Left lung (tissue), 10 donors: ENCODE measurements around the gene ITSN1. TPM values are rescaled to one million over a fixed set of nuclear protein-coding genes. Genes with fewer than 3 reads are reported as not detected.

ENCODE experiments used
- ATAC-seq: fragments of 200-7000 bp; cut with Tn5 transposase; one replicate; pipeline ENCODE4 v1.9.1; 2020; ENCODE audit warnings: moderate library complexity
- DNase-seq, 4 donors: peaks; one replicate each; pipeline ENCODE4 v3.0.0-alpha.2; 2013 to 2020
- H3K27ac ChIP-seq, 2 donors: fragments of 200-600 bp; sonication (generic) in 1 of 2; one replicate each; pipeline versions ENCODE4 v1.5.0 to v1.8.0; 2020 to 2021
- H3K27me3 ChIP-seq, 2 donors: fragments of 200-600 bp; sonication (generic) in 1 of 2; one replicate each; pipeline versions ENCODE4 v1.5.0 to v1.8.0; 2020 to 2021
- H3K36me3 ChIP-seq, 2 donors: fragments of 200-600 bp; sonication (generic) in 1 of 2; one replicate each; pipeline versions ENCODE4 v1.5.0 to v1.8.0; 2020 to 2021
- H3K4me1 ChIP-seq, 2 donors: fragments of 200-600 bp; one replicate each; pipeline ENCODE4 v1.8.0; 2021
- H3K4me3 ChIP-seq, 2 donors: fragments of 200-600 bp; sonication (generic) in 1 of 2; one replicate each; pipeline versions ENCODE4 v1.5.0 to v1.8.0; 2020 to 2021; ENCODE audit warnings: mild to moderate bottlenecking in 1 of 2
- H3K9me3 ChIP-seq, 2 donors: fragments of 200-600 bp; sonication (generic) in 1 of 2; one replicate each; pipeline versions ENCODE4 v1.5.0 to v1.8.0; 2020 to 2021
- intact Hi-C, 2 donors: fragments of 100-400 bp; cut with DNase I; formaldehyde crosslinking; loops; one replicate each; pipeline versions ENCODE4 v1.11.2 to v1.14.2; 2022
- polyA plus RNA-seq, 6 donors: library from polyadenylated mRNA; unstranded; fragments of 120-200 nt; gene quantifications; one replicate each; pipeline ENCODE4 v1.2.1, GENCODE V29; 2013; ENCODE audit not compliant: insufficient read length in 6 of 6
- total RNA-seq, 2 donors: library from RNA; stranded (reverse); fragmentation: NEBNext Ultra II Directional; extraction: Animal tissue kit (Norgen Biotek cat#: 25700); gene quantifications; one replicate each; pipeline ENCODE4 v1.2.1, GENCODE V29; 2021
- TF ChIP-seq, protein P1 (sequence below), 2 donors: fragments of 200-600 bp; sonication (generic) in 1 of 2; IDR thresholded peaks; one replicate each; pipeline versions ENCODE4 v1.5.0 to v1.8.0; 2021; ENCODE audit warnings: antibody characterized with exemption in 2 of 2
- donor health status: DM: no; HTN: yes; CAD: no.
- donor health status: DM: no; HTN: no; CAD: no.

ITSN1 gene
- total and polyA plus RNA-seq, 8 donors: 38.9 to 59.1 (median 50.8) TPM

DNA sequence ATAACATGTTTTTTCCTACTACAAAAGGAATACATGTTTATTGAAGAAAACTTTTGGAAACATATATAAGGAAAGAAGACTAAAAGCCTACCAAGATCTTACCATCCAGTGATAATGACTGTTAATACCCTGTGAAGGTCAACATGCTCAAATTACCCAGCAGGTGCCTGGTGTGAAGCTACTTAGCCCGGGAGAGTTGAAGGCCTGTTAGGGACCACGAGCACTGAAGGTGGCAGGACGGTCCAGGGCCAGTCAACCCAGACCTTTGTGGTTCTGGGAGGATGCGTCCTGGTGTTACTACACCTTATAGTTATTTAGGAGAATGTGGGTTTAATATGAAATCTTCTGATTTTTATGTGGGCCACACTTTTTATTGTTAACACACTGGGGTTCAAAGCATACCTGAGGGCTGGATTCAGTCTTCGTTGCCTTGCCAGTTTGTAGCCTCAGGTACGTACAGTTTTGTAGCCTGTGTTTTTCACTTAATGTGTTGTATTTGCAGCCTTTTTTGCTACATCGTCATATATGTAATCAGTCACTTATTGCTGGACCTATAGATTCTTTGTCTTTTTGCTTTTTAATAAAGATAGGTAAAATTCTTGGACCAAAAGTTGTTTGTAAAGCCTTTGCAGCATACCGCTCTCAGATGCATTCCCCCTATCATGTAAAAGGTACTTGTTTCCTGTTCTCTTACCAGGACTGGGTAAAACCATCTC is 9.8 kb downstream of the ITSN1 start:
- Histone ChIP-seq H3K4me3 (no peak overlapping the region), H3K27ac (no peak overlapping the region), H3K27me3 (no peaks in the 10 kb centered on the region), H3K9me3 (no peaks in the 10 kb centered on the region), H3K4me1 (peaks cover 0 to 36% of the 10 kb centered on the region in 2 donors), H3K36me3 (no peaks in the 10 kb centered on the region)
- DNase-seq (no peak), ATAC-seq (no peak)
- intact Hi-C loops: no loop called here
- TF ChIP-seq, protein P1, sequence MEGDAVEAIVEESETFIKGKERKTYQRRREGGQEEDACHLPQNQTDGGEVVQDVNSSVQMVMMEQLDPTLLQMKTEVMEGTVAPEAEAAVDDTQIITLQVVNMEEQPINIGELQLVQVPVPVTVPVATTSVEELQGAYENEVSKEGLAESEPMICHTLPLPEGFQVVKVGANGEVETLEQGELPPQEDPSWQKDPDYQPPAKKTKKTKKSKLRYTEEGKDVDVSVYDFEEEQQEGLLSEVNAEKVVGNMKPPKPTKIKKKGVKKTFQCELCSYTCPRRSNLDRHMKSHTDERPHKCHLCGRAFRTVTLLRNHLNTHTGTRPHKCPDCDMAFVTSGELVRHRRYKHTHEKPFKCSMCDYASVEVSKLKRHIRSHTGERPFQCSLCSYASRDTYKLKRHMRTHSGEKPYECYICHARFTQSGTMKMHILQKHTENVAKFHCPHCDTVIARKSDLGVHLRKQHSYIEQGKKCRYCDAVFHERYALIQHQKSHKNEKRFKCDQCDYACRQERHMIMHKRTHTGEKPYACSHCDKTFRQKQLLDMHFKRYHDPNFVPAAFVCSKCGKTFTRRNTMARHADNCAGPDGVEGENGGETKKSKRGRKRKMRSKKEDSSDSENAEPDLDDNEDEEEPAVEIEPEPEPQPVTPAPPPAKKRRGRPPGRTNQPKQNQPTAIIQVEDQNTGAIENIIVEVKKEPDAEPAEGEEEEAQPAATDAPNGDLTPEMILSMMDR (IDR thresholded peaks at IDR 0.05): no peak

DNA sequence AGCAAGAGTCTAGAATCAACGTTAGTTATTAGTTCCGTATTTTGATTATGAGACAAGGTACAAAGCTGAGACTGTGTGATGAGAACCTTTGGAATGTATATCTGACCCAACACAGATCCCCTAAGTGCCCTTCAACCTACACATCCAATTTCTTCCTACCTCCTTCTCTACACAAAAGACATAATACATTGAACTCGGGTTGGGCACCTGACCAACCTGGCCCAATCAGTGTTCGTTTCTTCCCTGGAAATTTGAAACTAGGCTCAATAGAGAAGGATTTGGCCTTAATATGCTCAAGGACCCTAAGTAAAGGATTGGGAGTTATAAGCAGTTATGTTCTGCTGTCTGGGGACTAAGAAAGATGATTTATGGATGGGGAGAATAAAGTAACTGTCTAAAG is 12.1 kb downstream of the ITSN1 start:
- ATAC-seq: no peak
- Histone ChIP-seq H3K36me3 (no peaks in the 10 kb centered on the region), H3K4me1 (peaks cover 0 to 40% of the 10 kb centered on the region in 2 donors), H3K27ac (no peak overlapping the region), H3K4me3 (no peak overlapping the region), H3K27me3 (no peaks in the 10 kb centered on the region), H3K9me3 (no peaks in the 10 kb centered on the region)
- intact Hi-C loops: no loop called here
- no peak for DNase-seq
- TF ChIP-seq, protein P1 (IDR thresholded peaks at IDR 0.05): no peak

DNA sequence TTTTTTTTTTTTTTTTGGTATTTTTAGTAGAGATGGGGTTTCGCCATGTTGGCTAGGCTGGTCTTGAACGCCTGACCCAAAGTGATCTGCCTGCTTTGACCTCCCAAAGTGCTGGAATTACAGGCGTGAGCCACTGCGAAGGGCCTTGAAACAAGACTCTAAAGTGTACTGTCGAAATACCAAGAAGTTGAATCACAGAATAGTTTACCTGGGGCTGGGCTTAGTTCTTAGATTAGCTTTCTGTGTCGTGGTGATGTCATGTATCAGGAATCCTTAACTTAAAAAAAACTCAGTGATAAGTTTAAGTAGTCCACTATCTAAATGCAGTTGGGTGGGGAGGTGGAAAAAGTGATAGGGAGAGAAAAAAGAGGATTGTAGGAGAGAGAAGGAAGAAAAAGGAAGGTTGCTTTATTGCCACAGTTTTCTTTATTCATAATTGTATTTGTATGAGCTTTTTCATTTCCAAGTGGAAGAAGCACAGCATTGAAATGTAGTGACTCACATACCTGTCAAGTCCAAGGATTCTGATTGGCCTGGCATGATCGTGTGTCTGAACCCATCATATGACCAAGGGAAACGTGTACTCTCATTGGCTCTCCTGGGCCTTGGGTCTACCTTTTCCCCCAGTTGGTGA is 13.4 kb downstream of the ITSN1 start:
- Histone ChIP-seq H3K27me3 (no peaks in the 10 kb centered on the region), H3K36me3 (no peaks in the 10 kb centered on the region), H3K4me1 (peaks cover 0 to 36% of the 10 kb centered on the region in 2 donors), H3K27ac (peak overlapping the region; percentile 13 to 50), H3K9me3 (no peaks in the 10 kb centered on the region), H3K4me3 (no peak overlapping the region)
- intact Hi-C loops: no loop called here
- peak; percentile 91 for ATAC-seq
- peak in 1 of 4 donors; percentile 55 for DNase-seq
- TF ChIP-seq, protein P1 (IDR thresholded peaks at IDR 0.05): no peak

DNA sequence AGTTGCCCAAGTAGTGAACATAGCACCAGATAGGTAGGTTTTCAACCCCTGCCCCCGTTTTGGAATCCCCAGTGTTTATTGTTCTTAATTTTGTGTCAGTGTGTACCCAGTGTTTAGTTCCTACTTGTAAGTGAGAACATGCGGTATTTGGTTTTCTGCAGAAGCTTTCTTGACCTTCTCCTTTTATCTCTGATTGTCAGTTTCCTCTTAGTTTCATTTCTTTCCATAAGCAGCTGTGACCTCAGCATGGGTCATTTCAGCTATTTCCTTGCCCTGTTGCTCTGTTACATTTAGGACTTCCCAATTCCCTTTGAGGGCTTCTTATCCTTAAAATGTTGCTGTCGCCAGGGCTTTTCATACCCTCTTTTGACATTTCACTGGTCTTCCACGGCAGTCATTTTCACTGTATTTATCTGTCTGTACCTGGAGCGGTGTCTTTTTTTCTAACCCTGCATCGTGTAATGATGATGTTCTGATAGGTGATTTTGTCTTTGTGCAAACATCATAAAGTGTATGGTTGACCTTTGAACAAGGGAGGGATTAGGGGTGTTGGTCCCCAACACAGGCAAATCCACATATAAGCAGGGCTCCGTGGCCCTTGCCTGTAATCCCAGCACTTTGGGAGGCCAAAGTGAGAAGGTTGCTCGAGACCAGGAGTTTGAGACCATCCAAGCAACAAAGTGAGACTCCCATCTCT is 15.0 kb downstream of the ITSN1 start:
- intact Hi-C loops: no loop called here
- Histone ChIP-seq H3K4me3 (no peak overlapping the region), H3K9me3 (no peaks in the 10 kb centered on the region), H3K36me3 (no peaks in the 10 kb centered on the region), H3K27ac (peak overlapping the region in 1 of 2 donors; percentile 13), H3K4me1 (peaks cover 4 to 36% of the 10 kb centered on the region in 2 donors), H3K27me3 (no peaks in the 10 kb centered on the region)
- no peak for ATAC-seq
- DNase-seq: no peak
- TF ChIP-seq, protein P1 (IDR thresholded peaks at IDR 0.05): no peak
